RCC 7860 (cell line): ENCODE data around the gene TTC28.
"Not testable (repeated sequence)": the region's sequence is repeated elsewhere in the genome, so short reads cannot be mapped to it uniquely, and the experiment has no call there.

ENCODE experiments used
- DNase-seq: peaks from one replicate; pipeline ENCODE4 v3.0.0-alpha.2; 2015; ENCODE audit warnings: low spot score
- FAIRE-seq: peaks from 2 replicates; lab custom pipeline; 2012; peaks lifted over from hg19 to GRCh38; lab: Jason Lieb, UNC

TTC28 gene

DNA sequence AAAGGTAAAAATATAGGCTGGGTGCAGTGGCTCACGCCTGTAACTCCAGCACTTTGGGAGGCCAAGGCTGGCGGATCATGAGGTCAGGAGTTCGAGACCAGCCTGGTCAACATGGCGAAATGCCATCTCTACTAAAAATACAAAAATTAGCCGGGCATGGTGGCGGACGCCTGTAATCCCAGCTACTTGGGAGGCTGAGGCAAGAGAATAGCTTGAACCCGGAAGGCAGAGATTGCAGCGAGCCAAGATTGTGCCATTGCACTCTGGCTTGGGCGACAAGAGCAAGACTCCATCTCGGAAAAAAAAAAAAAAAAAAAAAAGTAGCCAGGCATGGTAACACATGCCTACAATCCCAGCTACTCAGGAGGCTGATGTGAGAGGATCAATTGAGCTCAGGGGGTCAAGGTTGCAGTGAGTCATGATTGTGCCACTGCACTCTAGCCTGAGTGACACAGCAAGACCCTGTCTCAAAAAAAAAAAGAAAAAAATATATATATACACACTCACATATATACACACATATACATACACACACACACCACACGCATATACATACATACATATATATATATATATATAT lies 112.6 kb downstream of the TTC28 start:
- not testable (repeated sequence) for DNase-seq, FAIRE-seq

DNA sequence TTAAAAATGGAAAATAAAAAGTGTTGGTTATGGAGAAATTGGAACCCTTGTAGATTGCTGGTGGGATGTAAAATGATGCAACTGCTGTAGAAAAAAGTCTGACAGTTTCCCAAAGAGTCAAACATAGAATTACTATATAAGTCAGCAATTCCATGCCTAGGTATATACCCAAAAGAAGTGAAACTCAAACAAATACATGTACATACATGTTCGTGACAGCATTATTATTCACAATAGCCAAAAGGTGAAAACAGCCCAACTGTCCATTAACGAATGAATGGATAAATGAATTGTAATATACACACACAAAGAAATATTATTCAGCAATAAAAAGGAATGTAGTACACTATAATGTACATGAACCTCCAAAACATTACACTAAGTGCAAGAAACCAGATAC lies 116.0 kb downstream of the TTC28 start:
- FAIRE-seq: no peak
- DNase-seq: no peak

DNA sequence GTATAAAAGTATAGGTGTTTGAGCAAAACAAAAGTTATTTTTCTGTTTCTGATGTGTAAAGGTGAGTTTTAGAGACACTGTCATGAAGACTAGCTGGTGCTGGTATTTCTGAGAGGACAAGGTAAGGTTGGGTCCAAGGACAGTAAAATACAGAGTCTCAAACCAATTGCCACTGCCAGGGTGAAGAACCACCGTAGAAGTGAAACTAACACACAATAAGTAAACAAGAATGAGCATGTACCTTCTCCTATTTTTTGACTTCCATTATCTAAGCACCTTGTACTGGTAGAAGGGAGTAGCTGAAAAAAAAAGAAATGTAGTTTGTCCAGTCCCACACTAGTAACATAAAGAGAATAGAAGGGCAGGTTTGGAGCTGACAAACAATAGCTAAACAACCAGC lies 117.3 kb downstream of the TTC28 start:
- FAIRE-seq (no peak), DNase-seq (no peak)

DNA sequence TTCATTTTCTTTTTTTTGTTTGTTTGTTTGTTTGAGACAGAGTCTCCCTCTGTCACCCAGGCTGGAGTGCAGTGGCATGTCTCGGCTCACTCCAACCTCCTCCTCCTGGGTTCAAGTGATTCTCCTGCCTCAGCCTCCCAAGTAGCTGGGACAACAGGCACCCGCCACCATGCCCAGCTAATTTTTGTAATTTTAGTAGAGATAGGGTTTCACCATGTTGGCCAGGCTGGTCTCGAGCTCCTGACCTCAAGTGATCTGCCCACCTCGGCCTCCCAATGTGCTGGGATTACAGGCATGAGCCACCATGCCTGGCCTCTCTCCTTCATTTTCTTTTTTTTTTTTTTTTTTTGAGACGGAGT lies 118.9 kb downstream of the TTC28 start:
- not testable (repeated sequence) for DNase-seq, FAIRE-seq

DNA sequence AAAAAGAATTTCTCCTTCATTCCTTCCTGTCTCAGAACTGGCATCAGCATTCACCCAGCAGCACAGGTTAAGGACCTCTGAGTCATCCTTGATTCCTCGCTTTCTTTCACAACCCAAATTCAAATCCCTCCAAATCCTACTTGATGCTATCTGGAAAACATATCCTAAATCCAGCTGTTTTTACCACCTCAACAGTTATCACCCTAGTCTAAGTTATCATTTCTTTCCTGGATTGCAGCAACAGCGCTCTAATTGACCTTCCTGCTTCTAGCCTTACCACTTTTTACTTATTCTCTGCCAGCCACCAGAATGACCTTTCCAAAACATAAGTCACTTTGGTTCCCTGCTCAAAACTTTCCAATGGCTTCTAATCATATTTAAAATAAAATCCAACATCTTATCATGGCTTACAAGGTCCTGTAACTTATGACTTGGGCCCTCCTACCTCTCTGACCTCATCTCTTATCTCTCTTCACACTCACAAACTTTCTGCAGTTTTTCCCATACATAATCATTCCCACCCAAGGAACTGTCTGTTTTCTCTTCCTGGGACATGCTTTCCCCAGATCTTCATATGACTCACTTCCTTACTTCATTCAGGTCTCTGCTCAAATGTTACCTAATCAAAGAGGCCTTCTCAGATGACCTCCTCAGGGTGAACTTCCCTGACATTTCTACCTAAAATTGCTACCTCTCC lies 119.4 kb downstream of the TTC28 start:
- peak; percentile 35 for DNase-seq
- FAIRE-seq: peak; percentile 30

DNA sequence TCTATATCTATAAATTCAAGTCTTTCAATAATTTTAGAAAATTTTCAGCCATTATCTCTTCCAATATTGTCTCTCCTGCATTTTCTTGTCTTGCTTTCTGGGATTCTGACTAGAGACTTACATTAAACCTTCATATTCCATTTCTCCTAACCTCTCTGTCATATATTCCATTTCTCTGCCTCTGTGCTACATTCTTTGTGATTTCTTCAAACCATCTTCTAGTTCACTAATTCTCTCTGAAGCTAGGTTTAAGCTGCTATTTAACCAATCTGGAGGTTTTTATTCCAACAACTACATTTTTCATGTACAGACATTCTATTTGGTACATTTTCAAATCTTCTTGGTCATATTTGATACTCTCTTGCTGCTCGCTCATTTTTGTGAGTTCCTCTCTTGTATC lies 122.5 kb downstream of the TTC28 start:
- FAIRE-seq (no peak), DNase-seq (no peak)

DNA sequence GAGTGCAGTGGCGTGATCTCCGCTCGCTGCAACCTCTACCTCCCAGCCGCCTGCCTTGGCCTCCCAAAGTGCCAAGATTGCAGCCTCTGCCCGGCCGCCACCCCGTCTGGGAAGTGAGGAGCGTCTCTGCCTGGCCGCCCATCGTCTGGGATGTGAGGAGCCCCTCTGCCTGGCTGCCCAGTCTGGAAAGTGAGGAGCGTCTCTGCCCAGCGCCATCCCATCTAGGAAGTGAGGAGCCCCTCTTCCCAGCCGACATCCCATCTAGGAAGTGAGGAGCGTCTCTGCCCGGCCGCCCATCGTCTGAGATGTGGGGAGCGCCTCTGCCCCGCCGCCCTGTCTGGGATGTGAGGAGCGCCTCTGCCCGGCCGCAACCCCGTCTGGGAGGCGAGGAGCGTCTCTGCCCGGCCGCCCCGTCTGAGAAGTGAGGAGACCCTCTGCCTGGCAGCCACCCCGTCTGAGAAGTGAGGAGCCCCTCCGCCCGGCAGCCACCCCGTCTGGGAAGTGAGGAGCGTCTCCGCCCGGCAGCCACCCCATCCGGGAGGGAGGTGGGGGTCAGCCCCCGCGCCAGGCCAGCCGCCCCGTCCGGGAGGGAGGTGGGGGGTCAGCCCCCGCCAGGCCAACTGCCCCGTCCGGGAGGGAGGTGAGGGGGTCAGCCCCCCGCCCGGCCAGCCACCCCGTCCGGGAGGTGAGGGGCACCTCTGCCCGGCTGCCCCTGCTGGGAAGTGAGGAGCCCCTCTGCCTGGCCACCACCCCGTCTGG lies 126.4 kb downstream of the TTC28 start:
- not testable (repeated sequence) for FAIRE-seq, DNase-seq

DNA sequence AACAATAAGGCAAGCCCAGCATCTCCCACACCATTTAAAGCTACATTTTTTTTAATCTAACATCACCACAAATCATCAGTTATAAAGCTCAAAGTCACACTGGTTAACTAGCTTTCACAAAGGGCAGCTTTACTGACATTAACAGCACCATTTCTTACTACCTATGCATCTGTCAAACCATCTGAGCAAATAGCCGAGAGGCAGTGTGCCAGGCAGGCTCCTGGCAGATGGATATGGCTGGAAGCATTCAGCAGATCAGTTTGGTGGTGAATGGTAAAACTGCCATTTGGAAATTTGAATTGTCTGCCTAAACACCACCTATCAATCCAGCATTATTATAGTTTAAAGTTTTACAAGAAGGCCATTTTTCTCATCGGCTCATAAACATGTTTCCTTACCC lies 131.2 kb downstream of the TTC28 start:
- DNase-seq: no peak
- no peak for FAIRE-seq

DNA sequence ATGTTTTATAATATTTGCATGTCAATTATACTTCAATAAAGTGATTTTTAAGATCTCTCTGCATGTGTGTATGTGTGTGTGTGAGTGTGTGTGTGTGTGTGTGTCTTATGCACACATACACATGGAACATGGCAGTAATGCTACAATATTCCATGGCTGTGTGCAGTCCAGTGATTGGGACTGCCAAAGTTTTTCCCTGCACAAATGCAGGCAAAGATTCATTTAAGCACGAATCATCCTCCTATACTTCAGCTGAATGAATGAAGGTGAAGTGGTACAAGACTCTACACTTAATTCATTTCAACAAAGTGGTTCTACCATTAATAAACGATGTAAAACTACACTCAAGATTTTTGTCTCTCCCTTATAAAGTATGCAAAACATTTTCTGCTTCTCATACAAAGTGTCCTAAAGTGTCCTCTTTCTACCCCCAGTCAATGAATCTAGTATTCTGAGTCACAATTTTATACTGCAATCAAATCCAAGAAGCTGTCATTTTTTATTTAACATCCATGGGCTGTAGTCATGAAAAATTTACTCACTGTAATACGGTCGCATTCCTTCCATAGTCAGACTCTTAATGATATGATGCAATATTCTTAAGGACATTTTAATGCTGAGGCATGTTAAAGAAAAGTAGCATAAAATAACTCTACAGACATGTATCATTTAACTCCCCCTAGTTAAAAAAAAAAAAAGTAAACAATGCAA lies 132.4 kb downstream of the TTC28 start:
- DNase-seq (no peak), FAIRE-seq (no peak)

DNA sequence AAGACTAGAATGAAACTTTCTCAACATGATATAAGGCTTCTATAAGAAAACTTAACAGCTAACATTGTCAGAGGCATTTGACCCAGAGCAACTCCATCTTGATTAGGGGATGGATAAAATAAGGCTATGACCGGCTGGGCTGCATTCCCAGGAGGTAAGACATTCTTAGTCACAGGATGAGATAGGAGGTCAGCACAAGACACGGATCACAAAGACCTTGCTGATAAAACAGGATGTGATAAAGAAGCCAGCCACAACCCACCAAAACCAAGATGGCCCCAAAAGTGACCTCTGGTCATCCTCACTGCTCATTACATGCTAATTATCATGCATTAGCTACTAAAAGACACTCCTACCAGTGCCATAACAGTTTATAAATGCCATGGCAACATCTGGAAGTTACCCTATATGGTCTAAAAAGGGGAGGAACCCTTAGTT lies 135.2 kb downstream of the TTC28 start:
- FAIRE-seq (no peak), DNase-seq (peak; percentile 20)

DNA sequence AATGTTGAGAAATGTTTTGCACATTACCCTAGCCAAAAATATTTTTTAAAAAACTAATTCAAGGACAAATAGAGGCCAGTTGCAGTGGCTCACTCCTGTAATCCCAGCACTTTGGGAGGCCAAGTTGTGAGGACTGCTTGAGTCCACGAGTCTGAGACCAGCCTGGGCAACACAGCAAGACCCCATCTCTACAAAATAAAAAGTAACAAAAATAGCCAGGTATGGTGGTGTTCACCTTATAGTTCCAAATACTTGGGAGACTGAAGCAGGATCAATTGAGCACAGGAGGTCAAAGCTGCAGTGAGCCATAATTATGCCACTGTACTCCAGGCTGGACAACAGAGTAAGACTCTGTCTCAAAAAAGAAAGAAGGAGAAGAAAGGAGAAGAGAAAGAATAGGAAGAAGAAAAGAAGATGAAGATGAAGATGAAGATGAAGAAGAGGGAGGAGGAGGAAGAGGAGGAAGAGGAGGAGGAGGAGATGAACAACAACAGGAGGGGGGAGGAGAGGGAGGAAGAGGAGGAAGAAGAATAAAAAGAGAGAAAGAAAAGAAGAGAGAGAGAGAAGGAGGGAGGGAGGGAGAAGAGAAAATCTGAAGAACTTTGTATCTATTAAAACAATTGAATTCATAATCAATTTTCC lies 136.5 kb downstream of the TTC28 start:
- FAIRE-seq: no peak
- DNase-seq: no peak

DNA sequence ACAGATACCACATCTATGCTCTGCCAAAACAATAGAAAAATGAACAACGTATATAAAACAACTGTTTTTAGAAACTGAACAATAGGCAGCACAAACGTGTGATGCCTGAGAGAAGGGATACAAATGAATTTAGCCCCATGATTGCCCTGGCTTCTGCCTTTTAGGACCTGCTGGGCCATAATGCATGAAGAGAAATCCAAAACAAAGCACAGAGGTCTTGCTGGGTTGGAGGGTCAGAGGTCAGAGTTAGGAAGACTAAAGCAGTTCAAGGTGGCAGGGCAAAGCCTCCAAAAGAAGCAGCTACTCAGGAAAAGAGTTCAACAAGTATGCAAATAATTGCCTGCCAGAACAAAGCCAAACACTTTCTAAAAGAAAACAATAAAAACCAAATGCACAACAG lies 138.5 kb downstream of the TTC28 start:
- FAIRE-seq (no peak), DNase-seq (no peak)

DNA sequence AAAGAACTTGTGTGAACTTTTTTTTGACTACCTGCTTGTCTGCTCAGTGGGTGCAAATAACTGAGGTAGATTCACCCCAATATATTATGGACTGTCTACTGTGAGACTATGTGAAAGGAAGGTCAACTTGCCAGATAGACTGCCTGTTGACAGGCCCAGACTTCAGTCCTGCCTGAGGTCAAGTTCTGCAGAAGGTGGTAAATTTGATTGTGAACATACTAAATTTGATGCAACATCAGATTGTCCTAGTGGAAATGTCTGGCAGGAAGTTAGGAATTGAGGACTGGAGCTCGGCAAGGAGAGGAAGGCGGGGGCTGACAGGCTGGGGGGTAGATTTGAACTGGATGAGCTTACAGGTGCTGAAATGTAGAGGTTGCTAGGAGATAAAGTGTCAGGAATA lies 140.7 kb downstream of the TTC28 start:
- DNase-seq: no peak
- FAIRE-seq: no peak

DNA sequence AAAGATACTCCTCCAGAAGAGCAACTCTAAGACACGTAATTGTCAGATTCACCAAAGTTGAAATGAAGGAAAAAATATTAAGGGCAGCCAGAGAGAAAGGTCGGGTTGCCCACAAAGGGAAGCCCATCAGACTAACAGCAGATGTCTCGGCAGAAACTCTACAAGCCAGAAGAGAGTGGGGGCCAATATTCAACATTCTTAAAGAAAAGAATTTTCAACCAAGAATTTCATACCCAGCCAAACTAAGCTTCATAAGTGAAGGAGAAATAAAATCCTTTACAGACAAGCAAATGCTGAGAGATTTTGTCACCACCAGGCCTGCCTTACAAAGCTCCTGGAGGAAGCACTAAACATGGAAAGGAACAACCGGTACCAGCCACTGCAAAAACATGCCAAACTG lies 149.1 kb downstream of the TTC28 start:
- not testable (repeated sequence) for FAIRE-seq, DNase-seq

DNA sequence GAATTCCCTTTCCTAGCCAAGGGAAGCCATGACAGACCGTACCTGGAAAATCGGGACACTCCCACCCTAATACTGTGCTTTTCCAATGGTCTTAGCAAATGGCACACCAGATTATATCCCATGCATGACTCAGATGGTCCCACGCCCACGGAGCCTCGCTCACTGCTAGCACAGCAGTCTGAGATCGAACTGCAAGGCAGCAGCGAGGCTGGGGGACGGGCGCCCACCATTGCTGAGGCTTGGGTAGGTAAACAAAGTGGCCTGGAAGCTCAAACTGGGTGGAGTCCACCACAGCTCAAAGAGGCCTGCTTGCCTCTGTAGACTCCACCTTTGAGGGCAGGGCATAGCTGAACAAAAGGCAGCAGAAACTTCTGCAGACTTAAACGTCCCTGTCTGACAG lies 150.5 kb downstream of the TTC28 start:
- DNase-seq, FAIRE-seq: not testable (repeated sequence)

DNA sequence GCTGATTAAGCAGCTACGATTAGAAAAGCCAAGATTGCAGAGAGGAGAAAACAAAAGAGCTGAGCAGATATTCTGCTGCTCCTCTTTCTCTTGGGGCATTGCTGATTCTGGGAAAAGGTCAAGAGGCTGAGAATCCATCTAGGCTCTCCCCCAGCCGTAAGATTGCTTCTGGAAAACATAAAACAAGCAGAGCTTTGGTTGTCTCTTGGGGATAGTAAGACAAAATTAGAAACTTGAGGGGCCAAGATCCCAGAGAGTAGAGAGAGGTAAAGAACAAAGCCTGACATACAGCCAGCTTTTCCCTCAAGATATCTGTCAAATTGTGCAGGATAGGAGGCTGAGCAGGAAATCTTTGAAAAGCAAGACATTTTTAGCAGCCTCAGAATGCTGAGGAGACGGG lies 158.2 kb downstream of the TTC28 start:
- FAIRE-seq: no peak

DNA sequence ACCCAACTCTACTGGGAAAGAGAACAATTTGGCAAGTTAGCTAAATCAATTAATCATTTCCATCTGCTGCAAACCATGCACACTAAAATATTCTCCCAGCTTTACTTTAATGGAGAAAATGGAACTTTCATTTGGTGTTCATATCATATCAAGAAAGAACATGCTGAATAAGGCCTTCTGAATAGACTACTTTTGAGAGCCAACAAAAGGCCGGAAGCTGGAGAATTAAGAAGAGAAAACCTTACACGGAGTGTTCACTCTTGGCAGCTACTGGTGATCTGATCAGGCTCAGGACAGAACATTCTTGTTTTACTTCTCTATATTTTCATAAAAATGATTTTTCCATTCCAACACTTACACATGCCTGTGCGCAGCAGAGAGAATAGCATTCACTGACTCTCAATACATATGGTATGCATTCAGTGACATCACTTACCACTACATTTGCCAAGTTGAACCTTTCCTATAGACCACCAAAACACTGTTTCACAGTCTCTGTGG lies 165.3 kb downstream of the TTC28 start:
- DNase-seq (no peak), FAIRE-seq (no peak)

More for the DNA sequence above, 158.2 kb downstream of the TTC28 start:
- no peak for DNase-seq

DNA sequence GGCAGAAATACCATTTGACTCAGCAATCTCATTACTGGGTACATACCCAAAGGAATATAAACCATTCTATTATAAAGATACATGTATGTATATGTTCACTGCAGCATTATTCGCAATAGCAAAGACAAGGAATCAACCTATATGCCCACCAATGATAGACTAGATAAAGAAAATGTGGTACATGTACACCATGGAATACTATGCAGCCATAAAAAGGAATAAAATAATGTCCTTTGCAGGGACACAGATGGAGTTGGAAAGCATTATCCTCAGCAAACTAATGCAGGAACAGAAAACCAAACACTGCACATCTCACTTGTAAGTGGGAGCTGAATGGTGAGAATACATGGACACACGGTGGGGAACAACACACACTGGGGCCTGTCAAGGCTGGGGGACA lies 167.3 kb downstream of the TTC28 start:
- DNase-seq, FAIRE-seq: not testable (repeated sequence)

DNA sequence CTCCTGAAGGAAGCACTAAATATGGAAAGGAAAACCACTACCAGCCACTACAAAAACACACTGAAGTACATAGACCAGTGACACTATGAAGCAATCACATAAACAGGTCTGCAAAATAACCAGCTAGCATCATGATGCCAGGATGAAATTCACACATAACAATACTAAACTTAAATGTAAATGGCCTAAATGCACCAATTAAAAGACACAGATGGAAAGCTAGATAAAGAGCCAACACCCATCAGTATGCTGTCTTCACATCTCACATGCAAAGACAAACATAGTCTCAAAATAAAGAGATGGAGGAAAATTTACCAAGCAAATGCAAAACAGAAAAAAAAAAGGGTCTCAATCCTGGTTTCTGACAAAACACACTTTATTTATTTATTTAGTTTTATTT lies 171.7 kb downstream of the TTC28 start:
- DNase-seq (no peak), FAIRE-seq (no peak)

DNA sequence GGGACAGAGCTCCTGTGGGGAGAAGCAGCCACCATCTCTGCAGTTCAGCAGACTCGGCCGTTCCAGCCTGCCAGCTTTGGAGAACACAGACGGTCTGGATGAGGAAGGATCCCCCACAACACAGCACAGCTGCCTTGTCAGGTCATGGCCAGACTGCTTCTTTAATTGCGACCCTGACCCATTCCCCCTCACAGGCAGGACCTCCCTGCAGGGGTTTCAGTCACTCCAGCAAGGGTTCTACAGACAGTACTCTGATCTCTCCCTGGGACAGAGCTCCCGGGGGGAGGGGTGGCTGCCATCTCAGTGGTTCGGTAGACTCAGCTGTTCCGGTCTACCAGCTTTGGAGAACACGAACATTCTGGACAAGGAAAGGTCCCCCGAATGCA lies 173.5 kb downstream of the TTC28 start:
- no peak for DNase-seq
- no peak for FAIRE-seq
